GM18498 (cell line): Measurements from ENCODE around the gene WDR81.
"Not testable (repeated sequence)": the region's sequence is repeated elsewhere in the genome, so short reads cannot be mapped to it uniquely, and the experiment has no call there.

Experiments used
- ATAC-seq: cut with Tn5 transposase; IDR thresholded peaks from one replicate; pipeline ENCODE4 v1.9.1; 2021; ENCODE audit warnings: mild to moderate bottlenecking, moderate library complexity; ENCODE audit not compliant: unreplicated experiment

WDR81 gene

GRCh38 chr17:1724351-1724868 lies at the start of gene WDR81:
WDR81 (plus strand) TSS chr17:1724704; CDS start chr17:1724960, 256 bp downstream.
- peak; percentile 66 for ATAC-seq

- no peak for ATAC-seq
Observed at GRCh38 chr17:1676401-1676800, 48.1 kb upstream of the WDR81 start.

GRCh38 chr17:1683459-1683858 lies 41.0 kb upstream of the WDR81 start:
- no peak for ATAC-seq

GRCh38 chr17:1684378-1685189 lies 39.9 kb upstream of the WDR81 start, which contains the start of gene PRPF8:
PRPF8 (minus strand) TSS chr17:1684867; CDS start chr17:1684571, 296 bp downstream.
- ATAC-seq: peak; percentile 97

- ATAC-seq: no peak
Observed at GRCh38 chr17:1686086-1686485, 38.4 kb upstream of the WDR81 start.

- ATAC-seq: not testable (repeated sequence)
Observed at GRCh38 chr17:1688405-1688804, 36.1 kb upstream of the WDR81 start.

- no peak for ATAC-seq
Observed at GRCh38 chr17:1690544-1691221, 33.8 kb upstream of the WDR81 start.

- no peak for ATAC-seq
Observed at GRCh38 chr17:1693339-1693738, 31.2 kb upstream of the WDR81 start.

- no peak for ATAC-seq
Observed at GRCh38 chr17:1695365-1695764, 29.1 kb upstream of the WDR81 start.

GRCh38 chr17:1697681-1698080 lies 26.8 kb upstream of the WDR81 start:
- ATAC-seq: no peak

- ATAC-seq: not testable (repeated sequence)
Observed at GRCh38 chr17:1699891-1700290, 24.6 kb upstream of the WDR81 start.

GRCh38 chr17:1703063-1703462 lies 21.4 kb upstream of the WDR81 start:
- no peak for ATAC-seq

- no peak for ATAC-seq
Observed at GRCh38 chr17:1705004-1705403, 19.5 kb upstream of the WDR81 start.

GRCh38 chr17:1707107-1707506 lies 17.4 kb upstream of the WDR81 start:
- ATAC-seq: no peak

GRCh38 chr17:1708791-1709346 lies 15.6 kb upstream of the WDR81 start:
- ATAC-seq: not testable (repeated sequence)

GRCh38 chr17:1709403-1709951 lies 15.0 kb upstream of the WDR81 start:
- no peak for ATAC-seq

- no peak for ATAC-seq
Observed at GRCh38 chr17:1709971-1710806, 14.3 kb upstream of the WDR81 start, which contains the start of gene TLCD2. TLCD2 (minus strand) TSS chr17:1710377; CDS start chr17:1710242, 135 bp downstream.

- ATAC-seq: no peak
Observed at GRCh38 chr17:1710807-1711553, 13.5 kb upstream of the WDR81 start.

GRCh38 chr17:1711804-1712203 lies 12.7 kb upstream of the WDR81 start:
- ATAC-seq: no peak

GRCh38 chr17:1712271-1712670 lies 12.2 kb upstream of the WDR81 start:
- ATAC-seq: no peak
